SIG-M5 treated with dmso at 0.1 percent for 504 hours (cell line): Measurements from ENCODE around the gene RAB31.
A peak's percentile ranks its signal among the peaks of the same experiment; 100 is the strongest.

Experiments
- DNase-seq: peaks from one replicate; lab custom pipeline; 2025; ENCODE audit not compliant: unreplicated experiment; lab: John Stamatoyannopoulos, UW

The RAB31 gene

GRCh38 chr18:9814431-9814830 lies 106.3 kb downstream of the RAB31 start:
- no peak for DNase-seq

DNA sequence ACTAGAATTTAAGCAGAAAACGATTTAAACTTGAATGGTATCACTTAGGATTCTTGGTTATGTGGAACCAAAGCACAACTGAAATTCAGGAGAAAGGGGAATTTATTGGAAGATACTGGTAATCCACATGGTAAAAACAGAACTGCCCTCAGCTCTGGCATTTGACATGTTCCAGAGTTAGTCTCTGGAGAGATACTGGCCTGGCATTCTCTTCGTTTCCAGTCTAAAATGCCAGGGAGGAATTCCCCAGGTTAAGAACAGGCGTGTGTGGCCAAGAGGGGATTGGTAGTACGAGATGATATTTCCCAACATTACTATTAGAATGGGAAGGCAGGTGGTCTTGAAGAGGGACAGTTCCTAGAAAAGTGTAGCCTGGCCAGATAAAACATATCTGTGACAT lies 109.2 kb downstream of the RAB31 start:
- DNase-seq = no peak

DNA sequence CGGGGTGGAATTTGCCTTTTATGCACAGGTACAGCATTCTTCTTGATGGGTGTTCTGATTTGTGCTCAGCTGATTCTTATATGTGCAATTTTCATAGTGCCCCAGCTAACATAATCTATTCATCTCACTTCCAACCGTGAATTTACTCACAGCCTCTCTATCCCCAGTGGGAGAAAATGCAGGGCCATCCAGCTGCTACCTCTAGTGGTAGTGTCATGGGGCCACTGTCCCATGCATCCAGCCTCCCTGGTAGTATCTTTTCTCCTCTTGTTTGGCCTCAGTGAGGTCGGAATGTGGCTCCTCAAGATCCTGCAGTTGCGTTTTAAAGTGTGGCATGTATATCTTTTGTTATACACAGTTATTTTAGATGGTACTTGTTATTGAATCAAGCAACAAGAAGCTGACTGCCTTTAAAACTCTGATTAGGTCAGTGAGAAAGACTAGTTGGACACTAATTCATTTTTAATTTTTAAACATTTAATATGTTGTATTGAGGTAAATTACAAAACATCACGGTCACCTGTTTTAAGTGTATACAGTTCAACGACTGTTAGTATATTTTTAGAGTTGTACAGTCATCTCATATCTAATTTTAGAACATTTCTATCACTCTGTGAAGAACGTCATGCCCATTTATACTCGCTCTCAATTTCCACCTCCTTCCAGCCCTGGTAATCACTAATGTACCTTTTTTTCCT lies 109.8 kb downstream of the RAB31 start:
- DNase-seq = no peak

DNA sequence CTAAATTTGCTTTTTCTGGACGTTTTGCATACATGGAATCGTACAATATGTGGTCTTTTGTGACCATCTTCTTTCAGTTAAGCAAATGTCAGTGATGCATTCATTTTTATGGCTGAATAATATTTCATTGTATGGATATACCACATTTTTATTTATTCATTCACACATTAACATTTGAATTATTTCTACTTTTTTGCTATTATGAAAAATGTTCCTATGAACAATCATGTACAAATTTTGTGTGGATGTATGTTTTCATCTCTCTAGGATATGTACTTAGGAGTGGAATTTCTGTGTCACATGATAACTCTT lies 110.3 kb downstream of the RAB31 start:
- no peak for DNase-seq

DNA sequence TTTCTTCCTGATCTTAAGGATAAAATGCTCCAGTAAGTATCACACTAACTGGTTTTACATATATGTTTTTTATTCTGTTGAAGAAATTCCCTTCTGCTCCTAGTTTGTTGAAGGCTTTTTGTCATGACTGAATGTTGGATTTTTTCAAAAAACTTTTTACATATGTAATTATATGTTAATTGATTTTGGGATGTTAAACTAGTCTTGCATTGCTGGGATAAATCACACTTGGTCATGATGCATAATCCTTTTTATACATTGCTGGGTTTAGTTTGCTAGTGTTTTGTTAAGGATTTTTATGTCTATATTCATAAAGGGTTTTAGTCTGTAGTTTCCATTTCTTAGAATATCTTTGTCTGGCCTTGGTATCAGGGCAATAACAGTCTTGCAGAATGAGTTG lies 112.0 kb downstream of the RAB31 start:
- DNase-seq = no peak

DNA sequence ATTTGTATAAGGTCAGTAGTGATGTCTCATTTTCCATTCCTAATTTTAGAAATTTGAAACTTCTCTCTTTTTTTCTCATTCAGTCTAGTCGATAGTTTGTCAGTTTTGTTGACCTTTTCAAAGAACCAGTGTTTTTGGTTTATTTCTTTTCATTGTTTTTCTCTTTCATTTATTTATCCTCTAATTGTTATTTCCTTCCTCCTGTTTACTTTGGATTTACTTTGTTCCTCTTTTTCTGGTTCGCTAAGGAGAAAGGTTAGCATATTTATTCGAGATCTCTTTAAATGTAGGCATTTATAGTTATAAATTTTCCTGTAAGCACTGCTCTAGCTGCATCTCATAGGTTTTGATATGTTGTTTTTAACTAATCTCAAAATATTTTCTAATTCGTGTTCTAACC lies 112.6 kb downstream of the RAB31 start:
- no peak for DNase-seq

GRCh38 chr18:9822587-9823185 lies 114.6 kb downstream of the RAB31 start:
- DNase-seq = no peak

- no peak for DNase-seq
These were observed 115.8 kb downstream of the RAB31 start for GRCh38 chr18:9823805-9824473.

DNA sequence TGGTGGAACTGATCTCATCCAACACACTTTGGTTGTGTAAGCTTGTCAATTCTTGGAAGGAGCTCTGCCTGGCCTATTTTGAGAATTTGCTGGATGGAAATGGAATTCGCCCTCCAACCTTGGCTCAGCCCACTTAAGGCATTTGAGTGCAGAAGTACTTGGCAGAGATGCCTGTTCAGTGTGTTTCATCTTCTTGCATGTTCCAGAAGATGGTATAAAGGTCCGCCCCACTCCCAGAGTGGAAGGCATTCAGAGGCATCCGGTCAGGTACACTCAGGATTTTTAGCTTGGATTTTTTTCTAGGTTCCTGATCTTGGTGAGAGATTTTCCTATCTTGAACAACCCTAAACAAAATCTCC lies 116.4 kb downstream of the RAB31 start:
- DNase-seq = no peak

DNA sequence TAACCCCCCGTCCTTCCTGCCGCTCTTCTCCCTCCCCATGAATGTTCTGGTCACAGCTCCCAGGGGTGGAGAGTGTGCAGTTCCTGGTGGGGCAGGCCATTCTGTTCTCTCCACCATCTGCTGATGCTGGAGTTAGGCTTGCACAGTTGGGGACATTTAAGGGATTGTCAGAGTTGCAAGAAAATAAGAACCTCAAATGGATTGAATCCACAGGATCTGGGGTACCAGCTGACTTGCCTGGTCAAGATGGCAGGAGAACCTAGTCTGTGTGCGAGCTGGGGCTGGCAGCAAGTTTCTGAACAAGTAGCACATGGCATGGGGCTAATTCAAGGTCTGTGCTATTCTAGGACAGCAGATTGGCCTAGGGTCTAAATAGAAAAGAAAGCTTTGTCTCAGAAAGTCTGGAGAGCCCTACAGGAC lies 116.9 kb downstream of the RAB31 start:
- DNase-seq = no peak

- DNase-seq = peak; percentile 95
These were observed 117.5 kb downstream of the RAB31 start for GRCh38 chr18:9825571-9826073.

DNA sequence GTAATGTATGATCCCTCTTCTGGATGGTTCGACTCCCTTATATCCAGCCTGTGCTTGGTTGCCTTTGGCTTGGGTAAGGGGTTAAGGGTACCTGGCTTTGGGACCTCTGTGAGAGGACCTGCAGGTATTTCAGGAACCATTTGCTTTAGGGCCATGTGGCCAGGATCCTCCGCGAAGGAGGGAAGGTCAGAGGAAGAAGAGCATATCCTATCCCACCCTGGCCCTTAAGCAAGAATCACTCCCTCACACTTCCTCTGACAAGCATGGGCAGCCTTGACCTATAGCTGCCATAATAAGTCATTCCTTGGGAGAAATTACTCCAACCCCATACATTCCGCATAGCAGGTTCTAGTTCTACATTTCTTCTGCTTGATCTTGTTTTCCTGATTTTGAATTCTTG lies 118.6 kb downstream of the RAB31 start:
- DNase-seq = no peak

GRCh38 chr18:9827211-9827792 lies 119.2 kb downstream of the RAB31 start:
- peak; percentile 58 for DNase-seq

DNA sequence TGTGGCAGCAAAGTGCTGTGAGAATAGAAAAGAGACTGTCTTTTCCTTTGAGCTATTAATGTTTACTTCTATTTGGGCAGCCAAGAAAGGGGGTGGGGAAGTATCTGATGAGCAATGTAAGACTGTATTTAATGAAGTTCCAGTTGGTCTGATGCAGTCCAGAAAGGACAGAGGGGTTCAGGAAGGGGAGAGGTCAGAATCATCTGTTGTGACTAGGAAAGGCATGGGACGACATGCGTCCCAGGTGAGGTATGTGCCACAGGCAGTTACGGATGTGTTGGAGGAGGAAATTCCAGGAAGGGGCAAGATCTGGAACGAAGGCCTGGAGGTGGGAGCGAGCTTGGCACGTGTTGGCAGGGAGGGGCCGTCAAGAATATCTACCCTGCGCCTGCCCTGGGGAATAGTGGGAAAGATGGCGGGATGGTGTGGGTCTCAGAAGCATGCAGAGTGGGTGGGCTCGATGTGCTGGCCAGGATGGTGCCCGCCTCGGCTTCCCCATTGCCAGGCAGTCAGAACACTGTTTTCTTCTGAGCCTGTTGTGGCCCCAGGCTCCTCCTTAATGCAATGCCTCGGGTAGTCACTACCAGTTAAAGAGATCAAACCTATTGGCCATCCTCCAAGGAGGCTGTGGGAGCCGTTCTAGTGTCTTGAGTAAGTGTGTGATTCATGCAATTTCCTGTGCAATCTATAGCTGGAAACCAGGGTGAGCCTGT lies 119.8 kb downstream of the RAB31 start:
- DNase-seq = peak; percentile 98

- peak; percentile 58 for DNase-seq
These were observed 120.7 kb downstream of the RAB31 start for GRCh38 chr18:9828506-9829396.

DNA sequence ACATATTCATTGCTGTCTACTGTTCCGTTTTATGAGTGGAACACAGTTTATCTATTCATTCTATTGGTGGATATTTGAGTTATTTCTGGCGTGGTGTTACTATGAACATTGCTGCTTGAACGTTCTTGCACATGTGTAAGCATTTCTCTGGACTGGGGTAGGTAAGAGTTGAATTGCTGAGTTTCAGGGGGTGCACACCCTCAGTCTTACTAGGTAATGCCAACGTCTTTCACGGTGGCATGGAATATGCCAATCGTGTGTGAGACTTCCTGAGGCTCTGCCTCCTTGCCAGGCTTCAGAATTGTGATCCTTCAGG lies 121.3 kb downstream of the RAB31 start:
- DNase-seq = no peak

GRCh38 chr18:9831036-9831722 lies 123.1 kb downstream of the RAB31 start:
- no peak for DNase-seq

DNA sequence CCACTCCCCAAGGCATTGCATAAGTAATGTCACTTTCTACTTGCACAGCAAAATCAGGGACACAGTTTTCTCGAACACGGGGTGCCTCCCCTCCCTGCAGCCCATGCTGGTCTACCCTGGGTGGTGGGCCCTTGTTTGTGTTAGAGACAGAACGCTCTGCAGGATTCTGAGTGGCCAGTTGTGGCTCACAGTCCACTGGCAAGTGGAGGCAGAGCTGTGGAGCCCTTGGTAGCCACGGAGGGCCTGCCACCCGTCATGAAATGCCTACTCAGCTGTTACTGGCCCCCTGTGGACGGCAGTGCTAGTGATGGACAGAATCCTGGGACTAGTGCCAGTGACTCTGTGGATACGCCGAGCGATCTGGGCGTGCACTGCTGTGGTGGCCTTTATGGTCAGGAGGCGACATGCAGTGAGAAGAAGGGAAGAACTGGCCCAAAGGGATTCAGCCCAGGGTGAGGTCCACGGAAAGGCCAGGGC lies 123.7 kb downstream of the RAB31 start:
- DNase-seq = no peak

- DNase-seq = no peak
These were observed 124.8 kb downstream of the RAB31 start for GRCh38 chr18:9832871-9833270.

DNA sequence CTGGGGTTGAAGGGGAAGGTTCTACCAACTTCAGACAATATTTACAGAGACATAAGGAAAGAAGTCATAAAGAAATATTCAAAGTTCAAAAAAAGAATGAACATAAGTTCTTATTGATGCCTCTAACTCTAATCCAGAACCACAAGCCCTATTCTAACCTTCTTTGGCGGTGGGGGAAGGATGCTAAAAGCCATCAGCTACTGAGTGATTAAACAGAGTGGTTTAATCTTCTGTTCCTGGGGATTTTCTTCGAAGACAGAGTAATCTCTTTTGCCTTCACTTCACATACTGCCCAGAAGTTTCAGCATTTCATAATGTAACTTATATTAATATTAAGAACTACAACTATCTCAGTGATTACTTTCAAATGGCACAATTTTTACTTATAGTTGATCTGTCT lies 126.5 kb downstream of the RAB31 start:
- DNase-seq = no peak
